CD4-positive, alpha-beta T cell treated with Interleukin-15 for 1 hour (primary cell): Measurements from ENCODE around the gene ABCA13.

Experiments
- DNase-seq: peaks from one replicate; pipeline ENCODE4 v3.0.0-alpha.2; 2020

ABCA13 gene

GRCh38 chr7:48384180-48384752, 213.0 kb downstream of the ABCA13 start:
- DNase-seq: no peak

DNA sequence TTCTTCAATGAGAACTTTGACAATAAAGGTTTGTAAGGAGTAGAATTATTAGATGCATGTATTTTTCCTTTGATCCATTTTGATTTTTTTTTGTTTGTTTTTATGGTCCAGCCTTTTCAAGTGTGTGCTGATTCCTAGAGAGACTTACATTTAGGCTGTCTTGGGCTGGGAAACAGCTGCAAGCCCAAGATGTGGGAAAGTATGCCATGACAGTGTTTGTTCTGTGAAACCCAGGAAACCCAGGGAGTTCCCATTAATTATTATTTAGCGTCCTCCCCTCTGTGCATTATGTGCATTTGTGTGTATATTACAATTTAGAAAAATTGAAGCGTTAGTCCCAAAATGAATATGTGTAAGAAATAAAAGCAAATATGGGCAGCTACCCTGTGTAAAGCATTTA, 216.7 kb downstream of the ABCA13 start:
- DNase-seq: no peak

DNA sequence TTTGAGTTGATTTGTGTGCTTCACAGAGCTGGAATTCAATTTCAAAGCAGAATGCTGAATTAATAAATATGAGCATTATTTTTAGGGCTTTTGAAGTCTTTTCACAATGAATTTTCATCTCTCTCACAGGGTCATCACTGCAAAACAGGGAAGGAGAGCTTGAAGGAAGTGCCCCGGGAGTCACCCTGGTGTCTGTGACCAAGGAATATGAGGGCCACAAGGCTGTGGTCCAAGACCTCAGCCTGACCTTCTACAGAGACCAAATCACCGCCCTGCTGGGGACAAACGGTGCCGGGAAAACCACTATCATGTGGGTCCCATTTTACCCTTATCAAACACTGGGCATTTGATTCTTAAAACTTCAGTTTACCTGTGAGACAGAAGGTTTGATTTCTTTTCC, 217.7 kb downstream of the ABCA13 start:
- no peak for DNase-seq

- no peak for DNase-seq
Observed at GRCh38 chr7:48389977-48390376, 218.7 kb downstream of the ABCA13 start.

DNA sequence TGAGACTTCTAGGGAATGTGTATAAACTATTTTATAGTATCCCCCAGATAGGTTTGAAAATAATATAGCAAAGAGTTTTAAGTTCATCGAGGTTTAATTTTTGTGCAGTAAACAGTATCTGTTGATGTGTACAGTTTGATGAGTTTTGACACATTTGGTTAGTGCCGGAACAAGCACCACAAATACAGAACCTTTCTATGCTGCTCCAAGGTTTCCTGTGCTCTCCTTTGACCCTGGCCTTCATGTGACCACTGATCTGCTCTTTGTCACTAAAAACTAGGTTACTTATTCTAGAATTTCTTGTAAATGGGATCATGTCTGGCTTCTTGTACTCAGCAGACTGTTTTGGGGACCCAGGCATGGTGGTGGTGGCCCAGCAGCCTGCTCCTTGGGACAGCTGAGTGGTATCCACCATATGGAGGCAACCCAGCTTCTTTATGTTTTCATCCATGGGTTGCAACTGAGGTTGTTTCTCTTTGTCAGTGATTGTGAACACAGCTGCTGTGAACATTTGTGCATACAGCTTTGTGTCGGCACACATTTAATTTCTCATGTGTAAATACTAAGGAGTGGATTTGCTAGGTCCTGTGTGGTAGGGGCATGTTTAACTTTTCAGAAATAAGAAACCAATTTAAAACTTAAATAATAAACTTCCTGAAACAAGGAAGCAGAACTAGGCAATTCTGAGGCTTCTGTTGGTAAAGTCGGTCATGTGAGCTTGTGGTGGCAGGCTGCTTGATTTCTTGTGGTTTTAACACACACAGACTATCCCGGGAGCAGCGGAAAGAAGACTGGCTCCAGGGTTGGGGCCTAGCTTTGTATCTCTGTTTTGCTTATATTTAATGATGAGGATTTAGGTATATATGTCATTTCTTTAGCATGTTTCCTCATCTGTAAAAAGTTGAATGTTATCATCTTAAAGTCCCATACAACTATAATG, 219.4 kb downstream of the ABCA13 start:
- peak; percentile 37 for DNase-seq

DNA sequence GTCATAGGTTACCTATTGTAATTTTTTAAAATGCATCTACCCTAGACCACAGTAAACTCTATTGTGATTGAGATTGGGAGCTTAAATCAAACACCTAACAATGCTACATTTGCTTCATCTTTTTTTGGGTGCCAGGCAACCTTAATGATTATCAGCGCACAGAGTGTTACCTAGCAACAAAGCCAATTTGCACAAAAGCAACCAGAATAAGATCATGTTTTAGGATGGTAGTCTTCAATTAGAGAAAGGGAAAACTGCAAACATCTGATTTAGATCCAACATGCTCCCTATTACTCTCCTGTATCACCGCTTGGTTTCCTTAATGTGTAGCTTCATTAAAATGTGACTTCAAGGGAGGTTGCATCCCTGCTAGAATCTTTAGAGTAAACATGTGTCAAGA, 226.9 kb downstream of the ABCA13 start:
- no peak for DNase-seq

GRCh38 chr7:48402721-48403120, 231.5 kb downstream of the ABCA13 start:
- no peak for DNase-seq

DNA sequence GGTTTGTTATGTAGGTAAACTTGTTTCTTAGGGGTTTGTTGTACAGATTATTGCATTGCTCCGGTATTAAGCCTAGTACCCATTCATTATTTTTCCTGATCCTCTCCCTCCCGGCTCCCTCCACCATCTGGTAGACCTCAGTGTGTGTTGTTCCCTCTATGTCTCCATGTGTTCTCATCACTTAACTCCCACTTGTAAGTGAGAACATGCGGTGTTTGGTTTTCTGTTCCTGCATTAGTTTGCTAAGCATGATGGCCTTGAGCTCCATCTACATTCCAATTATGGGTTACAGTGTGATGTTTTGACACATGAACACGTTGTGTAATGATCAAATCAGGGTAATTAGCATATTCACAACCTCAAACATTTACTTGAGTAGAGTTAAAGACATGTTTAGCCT, 237.5 kb downstream of the ABCA13 start:
- no peak for DNase-seq

- DNase-seq: no peak
Observed at GRCh38 chr7:48411619-48412018, 240.4 kb downstream of the ABCA13 start.

DNA sequence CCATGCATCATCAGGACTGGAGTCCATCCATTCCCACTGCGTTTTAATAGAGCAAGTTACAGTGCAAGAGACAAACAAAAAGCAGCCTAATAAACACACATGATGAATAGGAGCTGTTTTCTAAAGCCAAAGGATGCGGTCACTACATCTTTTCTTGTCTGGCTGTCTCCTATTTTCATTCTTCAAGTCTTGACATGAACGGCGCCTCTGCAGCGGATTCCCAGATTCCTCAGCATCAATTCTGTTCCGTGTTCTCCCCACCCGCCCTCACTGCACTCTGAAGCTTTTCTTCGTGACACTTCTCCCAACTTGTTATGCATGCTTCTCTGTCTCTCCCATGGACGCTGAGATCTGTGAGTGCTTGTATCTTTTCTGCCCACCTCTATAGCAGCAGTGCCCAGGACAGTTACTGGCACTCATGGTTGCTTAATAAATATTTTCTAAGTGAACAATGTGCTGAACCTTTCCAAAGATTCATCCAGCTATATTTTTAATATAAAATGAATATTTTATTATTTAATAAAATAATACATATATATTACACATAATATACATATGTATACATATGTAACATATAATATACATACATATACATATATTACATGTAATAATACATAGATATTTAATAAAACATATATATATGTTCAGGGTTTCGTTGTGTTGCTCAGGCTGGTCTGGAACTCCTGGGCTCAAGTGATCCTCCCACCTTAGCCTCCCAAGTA, 242.9 kb downstream of the ABCA13 start:
- DNase-seq: no peak

- no peak for DNase-seq
Observed at GRCh38 chr7:48416327-48416908, 245.2 kb downstream of the ABCA13 start.

DNA sequence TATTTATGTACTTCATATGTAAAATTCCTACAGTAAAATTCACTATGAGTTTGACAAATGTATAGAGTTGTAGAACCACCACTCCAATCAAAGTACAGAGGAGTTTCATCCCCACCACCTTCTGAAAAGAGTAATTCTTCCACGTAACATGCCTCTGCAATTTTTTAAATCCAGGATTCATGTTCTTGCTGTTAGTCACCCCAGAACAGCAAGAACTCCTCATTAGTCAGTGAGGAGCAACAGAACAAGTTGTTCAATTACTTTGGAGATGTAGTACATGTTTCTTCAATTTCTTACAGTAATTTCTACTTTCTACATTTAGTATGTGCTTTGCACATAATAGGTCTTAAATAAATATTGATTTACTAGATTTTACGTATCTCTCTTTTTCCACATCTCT, 248.1 kb downstream of the ABCA13 start:
- no peak for DNase-seq

GRCh38 chr7:48420206-48420605, 248.9 kb downstream of the ABCA13 start:
- DNase-seq: no peak

GRCh38 chr7:48421357-48421756, 250.1 kb downstream of the ABCA13 start:
- no peak for DNase-seq

DNA sequence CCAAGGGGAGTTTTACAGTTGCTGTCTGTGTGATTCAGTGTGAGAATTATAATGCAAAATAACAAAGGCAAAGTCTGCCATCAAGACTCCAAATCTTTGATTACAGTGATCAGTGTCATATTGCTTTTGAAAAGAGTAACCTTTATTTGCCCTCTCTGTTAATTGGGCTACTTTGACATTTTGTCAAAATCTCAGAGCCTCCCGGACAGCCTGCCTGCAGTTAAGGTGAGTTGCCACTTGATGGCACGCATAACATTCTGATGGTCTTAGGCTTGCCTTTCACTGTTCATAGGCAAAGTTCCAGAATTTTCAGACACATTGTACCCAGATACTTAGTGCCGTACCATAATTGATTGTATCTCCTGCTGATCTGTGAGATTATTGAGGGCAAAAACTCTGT, 253.5 kb downstream of the ABCA13 start:
- no peak for DNase-seq

GRCh38 chr7:48426331-48426965, 255.2 kb downstream of the ABCA13 start:
- no peak for DNase-seq

DNA sequence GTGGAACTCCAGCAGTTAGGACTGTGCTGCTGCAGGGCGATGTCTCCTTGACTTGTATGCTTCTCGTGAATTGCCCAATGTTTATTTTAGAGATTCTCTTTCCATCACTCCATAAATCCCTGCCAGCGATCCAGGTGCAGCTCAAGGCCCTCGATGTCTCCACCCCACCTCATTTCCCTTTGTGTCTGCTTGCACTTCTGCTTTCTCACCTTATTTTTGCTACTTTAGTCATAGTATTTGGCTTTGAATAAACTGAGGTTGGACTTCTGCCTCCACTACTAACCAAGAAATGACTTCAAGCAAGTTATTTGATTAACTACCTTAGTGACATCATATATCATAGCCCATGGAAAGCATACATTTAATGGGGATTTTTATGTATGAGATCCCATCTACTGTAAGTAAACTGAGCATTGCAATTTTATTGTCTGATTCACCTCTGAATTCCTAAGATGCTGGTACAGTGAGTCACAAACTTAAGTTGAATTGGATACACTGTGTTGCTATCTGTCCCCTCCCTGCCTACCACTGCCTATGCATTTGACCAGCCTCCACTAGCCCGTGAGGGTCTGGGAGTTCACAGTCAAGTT, 255.8 kb downstream of the ABCA13 start:
- DNase-seq: no peak

GRCh38 chr7:48427671-48428070, 256.4 kb downstream of the ABCA13 start:
- no peak for DNase-seq

DNA sequence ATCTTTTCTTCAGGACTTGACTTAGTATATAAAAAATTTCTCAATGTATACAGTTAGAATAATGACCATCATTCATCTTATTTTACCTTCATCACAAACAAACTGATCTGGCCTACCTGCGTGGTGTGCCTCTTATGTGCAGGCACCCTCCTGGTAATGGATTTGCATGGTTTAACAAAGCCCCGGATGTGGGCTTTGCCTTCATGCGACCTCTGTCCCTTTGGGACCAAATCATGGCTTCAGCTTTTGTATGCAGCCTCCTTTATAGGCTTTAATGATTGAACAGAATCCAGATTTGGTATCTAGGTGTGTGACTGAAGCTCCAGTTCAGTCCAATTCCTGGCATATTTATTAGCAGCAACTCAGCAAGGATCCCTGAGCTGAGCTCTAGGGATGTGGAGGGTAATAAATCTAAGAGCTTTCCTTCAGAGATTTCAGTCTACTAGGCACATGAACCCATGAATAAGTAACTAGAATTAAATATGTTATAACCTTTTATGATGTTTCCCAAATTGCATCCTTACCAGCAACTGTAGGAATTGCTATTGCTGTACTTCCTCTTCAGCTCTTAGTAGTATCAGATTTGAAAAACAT, 256.9 kb downstream of the ABCA13 start:
- DNase-seq: no peak

- no peak for DNase-seq
Observed at GRCh38 chr7:48429117-48429516, 257.9 kb downstream of the ABCA13 start.

DNA sequence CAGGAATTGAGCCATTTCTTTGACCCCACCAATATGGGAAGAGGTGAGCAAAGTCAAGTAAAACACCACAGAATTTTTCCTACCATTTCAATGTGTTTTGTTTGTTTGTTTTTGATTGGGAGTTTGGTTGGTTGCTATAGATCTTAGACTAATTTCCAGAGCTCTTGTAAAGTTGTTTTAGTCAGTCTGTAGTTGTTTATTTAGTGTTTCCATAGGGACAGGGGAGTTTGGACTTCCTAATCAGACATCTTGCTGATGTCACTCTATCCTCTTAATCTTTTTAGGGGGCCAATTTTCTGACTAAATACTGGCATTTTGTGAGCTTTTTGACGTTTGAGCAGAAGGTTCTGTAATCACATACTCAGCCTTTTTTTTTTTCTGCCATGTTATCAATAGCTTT, 266.9 kb downstream of the ABCA13 start:
- no peak for DNase-seq

DNA sequence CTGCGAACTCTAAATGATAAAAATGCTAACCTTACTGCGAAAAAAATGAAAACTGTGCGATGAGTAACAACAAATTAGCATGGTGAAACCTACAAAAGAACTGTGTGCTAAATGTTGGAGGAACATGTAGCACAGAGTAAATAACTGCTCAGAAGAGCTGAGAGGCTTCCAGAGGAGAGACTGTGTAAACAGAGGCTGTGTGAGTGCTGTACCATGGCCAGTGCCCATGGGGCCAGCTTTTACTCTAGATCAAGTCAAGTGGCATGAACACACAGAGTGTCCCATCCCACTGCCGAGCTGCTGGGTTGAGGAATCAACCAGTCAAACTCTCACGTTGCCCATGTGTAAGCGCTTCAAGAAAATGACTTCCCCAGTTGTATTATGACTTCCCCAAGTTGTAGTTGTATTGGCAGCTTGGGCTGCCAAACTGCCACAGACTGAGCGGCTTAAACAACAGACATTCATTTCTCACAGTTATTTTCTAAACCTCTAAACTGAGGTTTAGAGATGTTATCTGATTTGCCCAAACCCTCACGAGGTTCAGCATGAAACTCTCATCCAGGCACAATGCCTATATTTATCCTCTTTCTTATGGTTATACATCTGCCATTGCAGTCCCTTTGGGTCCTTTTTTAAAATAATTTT, 270.7 kb downstream of the ABCA13 start:
- no peak for DNase-seq
